ENCODE results near the gene HMCN1. TPM values are rescaled to one million over a fixed set of nuclear protein-coding genes. Genes with fewer than 3 reads are reported as not detected.

The HMCN1 gene
- total and polyA plus RNA-seq, 2 donors (not counting 1 experiment from before 2014, with no cell fraction given), result 6.8 to 21.0 TPM

- no peak for DNase-seq (ENCODE audit: low read depth in 2 of 2)
- Histone ChIP-seq H4K20me1 (ENCODE audit: control insufficient read depth, extremely low read depth, insufficient read depth, low read length) (no peaks in the 10 kb centered on the region), H2AFZ (ENCODE audit: low read length) (no peak overlapping the region), H3K9ac (ENCODE audit: insufficient read depth, low read length) (no peak overlapping the region), H3K27ac (ENCODE audit: insufficient read depth, low read length) (no peak overlapping the region), H3K36me3 (ENCODE audit: control insufficient read depth, insufficient read depth, low read length) (no peaks in the 10 kb centered on the region), H3K4me3 (replicated peaks in 1 of 4; ENCODE audit: control extremely low read depth in 1 of 4, insufficient read depth in 1 of 4, low read depth in 3 of 4, low read length in 4 of 4) (no peak overlapping the region), H3K27me3 (ENCODE audit: control insufficient read depth, insufficient read depth, low read length) (no peaks in the 10 kb centered on the region), H3K9me3 (ENCODE audit: control insufficient read depth, insufficient read depth, low read depth, low read length) (no peaks in the 10 kb centered on the region), H3K4me1 (ENCODE audit: control insufficient read depth, extremely low read depth, insufficient read depth, low read length) (no peaks in the 10 kb centered on the region), H3K79me2 (ENCODE audit: control insufficient read depth, insufficient read depth, low read length) (no peaks in the 10 kb centered on the region), H3K4me2 (ENCODE audit: extremely low read depth, insufficient read depth, low read length) (no peak overlapping the region)
- TF ChIP-seq, protein P1, sequence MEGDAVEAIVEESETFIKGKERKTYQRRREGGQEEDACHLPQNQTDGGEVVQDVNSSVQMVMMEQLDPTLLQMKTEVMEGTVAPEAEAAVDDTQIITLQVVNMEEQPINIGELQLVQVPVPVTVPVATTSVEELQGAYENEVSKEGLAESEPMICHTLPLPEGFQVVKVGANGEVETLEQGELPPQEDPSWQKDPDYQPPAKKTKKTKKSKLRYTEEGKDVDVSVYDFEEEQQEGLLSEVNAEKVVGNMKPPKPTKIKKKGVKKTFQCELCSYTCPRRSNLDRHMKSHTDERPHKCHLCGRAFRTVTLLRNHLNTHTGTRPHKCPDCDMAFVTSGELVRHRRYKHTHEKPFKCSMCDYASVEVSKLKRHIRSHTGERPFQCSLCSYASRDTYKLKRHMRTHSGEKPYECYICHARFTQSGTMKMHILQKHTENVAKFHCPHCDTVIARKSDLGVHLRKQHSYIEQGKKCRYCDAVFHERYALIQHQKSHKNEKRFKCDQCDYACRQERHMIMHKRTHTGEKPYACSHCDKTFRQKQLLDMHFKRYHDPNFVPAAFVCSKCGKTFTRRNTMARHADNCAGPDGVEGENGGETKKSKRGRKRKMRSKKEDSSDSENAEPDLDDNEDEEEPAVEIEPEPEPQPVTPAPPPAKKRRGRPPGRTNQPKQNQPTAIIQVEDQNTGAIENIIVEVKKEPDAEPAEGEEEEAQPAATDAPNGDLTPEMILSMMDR (conservative IDR thresholded peaks at IDR 0.05 in 1 of 2, IDR thresholded peaks at IDR 0.05 in 1 of 2; ENCODE audit: low read depth in 1 of 2, low read length in 2 of 2), result no peak
- TF ChIP-seq EZH2 (IDR thresholded peaks at IDR 0.05; ENCODE audit: low read length, missing control alignments), result no peak
Observed at GRCh38 chr1:185942961-185943360, 208.8 kb downstream of the HMCN1 start.

- Histone ChIP-seq H3K27me3 (ENCODE audit: control insufficient read depth, insufficient read depth, low read length) (no peaks in the 10 kb centered on the region), H3K79me2 (ENCODE audit: control insufficient read depth, insufficient read depth, low read length) (no peaks in the 10 kb centered on the region), H3K9ac (ENCODE audit: insufficient read depth, low read length) (no peak overlapping the region), H3K36me3 (ENCODE audit: control insufficient read depth, insufficient read depth, low read length) (no peaks in the 10 kb centered on the region), H3K4me3 (replicated peaks in 1 of 4; ENCODE audit: control extremely low read depth in 1 of 4, insufficient read depth in 1 of 4, low read depth in 3 of 4, low read length in 4 of 4) (no peak overlapping the region), H2AFZ (ENCODE audit: low read length) (no peak overlapping the region), H4K20me1 (ENCODE audit: control insufficient read depth, extremely low read depth, insufficient read depth, low read length) (no peaks in the 10 kb centered on the region), H3K4me2 (ENCODE audit: extremely low read depth, insufficient read depth, low read length) (no peak overlapping the region), H3K9me3 (ENCODE audit: control insufficient read depth, insufficient read depth, low read depth, low read length) (no peaks in the 10 kb centered on the region), H3K4me1 (ENCODE audit: control insufficient read depth, extremely low read depth, insufficient read depth, low read length) (no peaks in the 10 kb centered on the region), H3K27ac (ENCODE audit: insufficient read depth, low read length) (no peak overlapping the region)
- peak in 1 of 2 donors; percentile 58 for DNase-seq (ENCODE audit: low read depth in 2 of 2)
- TF ChIP-seq EZH2 (IDR thresholded peaks at IDR 0.05; ENCODE audit: low read length, missing control alignments), result no peak
- TF ChIP-seq, protein P1 (conservative IDR thresholded peaks at IDR 0.05 in 1 of 2, IDR thresholded peaks at IDR 0.05 in 1 of 2; ENCODE audit: low read depth in 1 of 2, low read length in 2 of 2), result no peak
Observed at GRCh38 chr1:185956881-185957280, 222.7 kb downstream of the HMCN1 start.

DNA sequence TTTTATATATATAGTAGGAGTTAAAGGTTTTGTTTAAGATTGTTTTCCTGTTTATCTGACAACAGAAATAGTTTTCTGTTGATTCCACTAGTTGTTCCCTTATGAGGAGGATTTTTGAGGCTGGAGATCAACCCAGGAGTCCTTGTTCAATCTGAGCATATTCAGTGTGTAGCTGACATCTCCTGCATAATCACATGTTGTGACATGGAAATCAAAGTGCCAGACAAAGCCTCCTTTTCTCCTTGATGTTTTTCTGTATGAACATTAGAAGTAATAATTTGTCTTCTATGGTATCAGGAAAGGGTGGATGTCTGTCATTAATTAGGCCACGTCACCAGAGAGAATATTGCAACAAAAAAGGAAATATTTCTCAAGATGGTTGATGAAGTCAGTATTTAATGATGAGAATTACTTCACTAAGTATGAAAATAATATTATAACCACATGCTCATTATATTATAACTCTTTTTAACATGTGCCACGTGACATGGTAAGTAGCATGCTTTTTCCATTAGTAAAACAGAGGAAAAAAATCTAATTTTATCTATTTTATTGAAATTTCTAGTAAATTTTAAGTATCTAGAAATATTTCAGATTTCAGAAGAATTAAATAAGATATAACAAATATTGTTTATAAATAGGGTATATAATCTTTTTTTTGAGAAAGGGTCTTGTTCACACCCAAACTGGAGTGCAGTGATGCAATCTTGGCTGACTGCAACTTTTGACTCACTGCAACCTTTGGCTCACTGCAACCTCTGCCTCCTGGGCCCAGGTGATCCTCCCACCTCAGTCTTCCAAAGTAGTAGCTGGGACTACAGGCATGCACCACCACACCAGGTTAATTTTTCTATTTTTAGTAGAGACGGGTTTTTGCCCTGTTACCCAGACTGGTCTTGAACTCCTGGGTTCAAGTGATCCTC, 223.5 kb downstream of the HMCN1 start:
- H3K4me2 ChIP-seq (ENCODE audit: extremely low read depth, insufficient read depth, low read length), result no peak overlapping the region
- H3K9ac ChIP-seq (ENCODE audit: insufficient read depth, low read length), result no peak overlapping the region
- no peaks in the 10 kb centered on the region for H3K36me3 ChIP-seq (ENCODE audit: control insufficient read depth, insufficient read depth, low read length)
- no peak overlapping the region for H2AFZ ChIP-seq (ENCODE audit: low read length)
- H4K20me1 ChIP-seq (ENCODE audit: control insufficient read depth, extremely low read depth, insufficient read depth, low read length), result no peaks in the 10 kb centered on the region
- no peak overlapping the region for H3K4me3 ChIP-seq (replicated peaks in 1 of 4; ENCODE audit: control extremely low read depth in 1 of 4, insufficient read depth in 1 of 4, low read depth in 3 of 4, low read length in 4 of 4)
- H3K4me1 ChIP-seq (ENCODE audit: control insufficient read depth, extremely low read depth, insufficient read depth, low read length), result no peaks in the 10 kb centered on the region
- DNase-seq (ENCODE audit: low read depth in 2 of 2), result no peak
- H3K79me2 ChIP-seq (ENCODE audit: control insufficient read depth, insufficient read depth, low read length), result no peaks in the 10 kb centered on the region
- no peak for TF ChIP-seq EZH2 (IDR thresholded peaks at IDR 0.05; ENCODE audit: low read length, missing control alignments)
- TF ChIP-seq, protein P1 (conservative IDR thresholded peaks at IDR 0.05 in 1 of 2, IDR thresholded peaks at IDR 0.05 in 1 of 2; ENCODE audit: low read depth in 1 of 2, low read length in 2 of 2), result no peak
- no peaks in the 10 kb centered on the region for H3K27me3 ChIP-seq (ENCODE audit: control insufficient read depth, insufficient read depth, low read length)
- no peaks in the 10 kb centered on the region for H3K9me3 ChIP-seq (ENCODE audit: control insufficient read depth, insufficient read depth, low read depth, low read length)
- H3K27ac ChIP-seq (ENCODE audit: insufficient read depth, low read length), result no peak overlapping the region
